Globus pallidus (tissue), 1 donor: ENCODE results near the gene PCCA.

Source experiments
- DNase-seq: peaks from one replicate; pipeline ENCODE4 v3.0.0-alpha.2; 2015; ENCODE audit warnings: low spot score

Gene PCCA

GRCh38 chr13:100432611-100433010 lies 343.7 kb downstream of the PCCA start:
- DNase-seq, result no peak

DNA sequence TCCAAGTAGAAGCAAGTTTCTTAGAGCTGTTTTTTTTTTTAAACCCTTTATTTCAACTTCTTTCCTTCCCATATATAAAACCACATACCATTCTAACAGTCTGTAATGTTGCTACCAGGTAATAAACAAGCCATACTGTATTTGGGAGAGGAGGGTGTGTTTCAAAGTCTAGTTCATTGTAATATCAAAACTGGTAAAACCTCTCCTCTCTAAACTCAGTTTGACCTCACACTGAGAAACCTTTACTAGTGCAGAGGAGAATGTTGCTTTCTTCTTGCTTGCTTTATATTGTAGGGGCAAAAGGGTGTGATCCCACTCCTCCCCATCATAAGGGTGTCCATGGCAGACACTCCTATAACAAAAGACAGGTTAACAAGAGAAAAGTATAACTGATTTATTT lies 344.6 kb downstream of the PCCA start:
- no peak for DNase-seq

DNA sequence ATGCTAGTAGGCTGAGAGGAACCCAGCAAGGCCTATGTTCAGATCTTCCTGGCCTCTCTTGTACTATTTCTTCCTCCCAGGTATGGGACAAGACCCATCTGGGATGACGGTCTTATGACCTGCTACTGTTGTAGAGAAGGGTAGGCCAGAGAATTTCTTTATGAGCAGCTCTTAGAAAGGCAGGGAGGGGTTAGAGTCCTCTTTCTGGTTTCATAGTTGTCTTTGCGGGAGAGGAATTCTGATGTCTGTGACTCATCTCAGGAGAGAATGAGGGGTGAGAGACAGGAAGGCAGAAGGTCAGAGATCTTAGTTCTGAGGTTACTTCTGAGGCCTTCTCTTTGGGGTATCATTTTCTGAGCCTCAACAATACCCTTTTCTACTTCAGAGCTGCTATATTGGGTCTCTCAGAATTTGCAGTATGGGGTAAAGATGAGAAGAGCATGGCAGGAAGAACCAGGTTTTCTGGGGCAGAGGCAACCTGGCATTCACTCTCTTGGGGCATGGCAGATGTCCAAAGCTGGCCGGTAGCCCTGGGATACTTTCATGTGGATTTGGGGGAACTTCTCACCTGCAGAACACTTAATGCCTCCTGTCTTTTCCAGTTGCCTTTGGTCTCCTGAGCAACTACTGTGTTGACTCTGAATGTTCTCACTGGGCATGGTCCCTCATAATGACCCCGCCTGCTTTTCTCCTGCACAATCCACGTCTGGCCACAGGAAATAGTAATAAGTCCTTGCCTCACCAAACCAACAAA lies 345.3 kb downstream of the PCCA start:
- no peak for DNase-seq

- DNase-seq, result no peak
These were observed 347.2 kb downstream of the PCCA start for GRCh38 chr13:100436099-100436498.

GRCh38 chr13:100438059-100438788 lies 349.3 kb downstream of the PCCA start:
- no peak for DNase-seq

DNA sequence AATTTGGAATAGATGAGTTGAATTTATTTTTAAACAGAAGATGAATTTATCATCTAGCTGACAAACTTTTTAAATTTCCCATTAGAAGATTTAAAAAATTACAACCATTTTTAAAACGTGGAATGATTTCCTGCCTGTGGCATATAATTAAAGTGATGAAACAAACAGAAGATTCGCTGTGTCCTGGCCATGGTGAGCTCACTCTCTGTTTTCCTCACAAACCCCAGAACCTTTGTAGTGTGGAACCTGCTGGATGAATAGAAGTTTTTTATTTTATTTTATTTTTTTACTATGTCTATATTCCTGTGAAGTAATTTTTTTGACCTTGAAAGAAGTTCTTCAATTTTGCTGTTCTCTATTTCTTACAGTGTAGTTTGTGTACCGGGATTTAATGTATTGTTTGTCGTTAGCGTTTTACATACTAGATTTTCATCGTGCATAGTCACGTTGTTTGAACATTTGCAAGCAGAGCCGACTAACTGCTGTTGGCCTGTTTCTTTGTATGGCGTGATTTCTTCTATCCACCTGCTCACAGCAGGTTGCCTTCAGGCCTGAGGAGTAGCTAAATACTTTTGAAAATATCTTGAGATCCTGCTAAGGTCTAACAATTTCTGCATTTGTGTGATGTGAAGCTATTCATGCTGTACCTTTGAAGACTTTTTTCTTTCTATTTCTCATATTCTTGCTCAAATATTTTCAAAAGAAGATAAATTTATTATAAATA lies 350.5 kb downstream of the PCCA start:
- DNase-seq, result no peak

DNA sequence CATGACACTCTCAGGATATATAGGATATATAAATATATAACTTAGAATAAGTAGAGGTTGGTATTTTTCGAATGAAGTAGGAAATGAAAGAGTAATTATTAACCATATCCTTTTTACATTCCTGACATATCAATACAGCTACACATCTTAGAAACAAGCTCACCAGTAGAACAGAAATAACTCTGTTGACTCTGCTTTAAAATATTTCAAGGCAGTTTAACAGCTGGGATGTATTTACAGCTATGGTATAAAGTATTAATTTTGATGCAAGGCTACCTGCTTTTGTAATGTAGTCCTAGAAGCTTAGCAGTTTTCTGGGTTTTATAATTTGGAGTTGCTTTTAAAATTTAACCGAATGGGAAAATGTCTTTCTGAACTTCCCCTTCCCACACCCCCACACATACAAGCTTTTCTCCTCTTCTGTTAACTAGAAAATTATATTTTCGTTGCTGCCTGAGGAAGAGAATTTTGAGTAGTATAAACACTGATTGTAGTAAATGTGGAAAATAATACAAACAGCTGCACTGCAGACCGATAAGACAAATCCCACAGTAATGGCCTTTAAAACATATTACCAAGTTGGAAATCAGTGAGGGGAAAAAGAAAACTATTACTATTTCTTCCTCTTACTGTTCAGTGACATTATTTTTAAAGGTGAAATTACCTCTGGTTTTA lies 352.0 kb downstream of the PCCA start:
- DNase-seq, result no peak

- no peak for DNase-seq
These were observed 353.4 kb downstream of the PCCA start for GRCh38 chr13:100442095-100442832.

- no peak for DNase-seq
These were observed 354.5 kb downstream of the PCCA start for GRCh38 chr13:100443278-100443997.

DNA sequence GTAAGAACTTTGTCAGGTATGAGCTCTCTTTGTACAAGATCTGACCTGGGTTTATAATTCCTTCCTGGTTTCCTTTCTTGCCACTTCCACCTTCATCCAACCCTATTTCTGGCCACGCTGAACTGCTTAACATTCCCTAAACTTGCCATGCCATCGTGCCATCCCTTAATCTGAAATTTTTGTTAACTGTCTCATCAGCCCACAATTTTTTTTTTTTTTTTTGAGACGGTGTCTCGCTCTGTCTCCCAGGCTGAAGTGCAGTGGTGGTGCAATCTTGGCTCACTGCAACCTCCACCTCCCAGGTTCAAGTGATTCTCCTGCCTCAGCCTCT lies 355.1 kb downstream of the PCCA start:
- no peak for DNase-seq

DNA sequence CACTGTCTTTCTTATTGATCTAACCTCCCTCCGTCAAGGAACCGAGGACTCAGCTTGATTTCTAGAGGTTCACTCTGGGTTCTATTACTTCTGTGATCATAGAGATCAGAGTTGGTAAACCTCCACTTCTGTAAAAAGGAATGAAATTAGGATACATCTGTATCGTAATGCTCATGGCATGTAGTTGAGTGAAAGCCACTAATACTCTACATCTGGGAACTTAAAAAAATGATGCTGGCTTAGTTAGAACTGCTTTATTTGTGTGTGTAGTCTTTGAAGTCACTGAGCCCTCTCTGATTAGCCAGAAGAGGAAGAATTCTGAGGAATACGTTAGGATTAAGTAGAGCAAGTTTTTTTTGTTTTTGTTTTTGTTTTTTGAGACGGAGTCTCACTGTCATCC lies 358.9 kb downstream of the PCCA start:
- DNase-seq, result no peak

DNA sequence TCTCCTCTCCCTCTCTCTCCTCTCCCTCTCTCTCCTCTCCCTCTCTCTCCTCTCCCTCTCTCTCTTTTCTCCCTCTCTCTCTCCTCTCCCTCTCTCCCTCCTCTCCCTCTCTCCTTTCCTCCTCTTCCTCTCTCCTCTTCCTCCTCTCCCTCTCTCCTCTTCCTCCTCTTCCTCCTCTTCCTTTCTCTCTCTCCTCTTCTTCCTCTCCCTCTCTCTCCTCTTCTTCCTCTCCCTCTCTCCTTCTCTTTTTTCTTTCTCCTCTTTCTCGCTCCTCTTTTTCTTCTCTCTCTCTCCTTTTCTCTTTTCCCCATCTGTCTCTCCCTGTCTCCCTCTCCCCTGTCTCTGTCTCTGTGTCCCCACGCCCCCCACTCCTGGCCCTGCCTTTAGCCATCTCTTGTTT lies 363.0 kb downstream of the PCCA start:
- DNase-seq, result no peak

DNA sequence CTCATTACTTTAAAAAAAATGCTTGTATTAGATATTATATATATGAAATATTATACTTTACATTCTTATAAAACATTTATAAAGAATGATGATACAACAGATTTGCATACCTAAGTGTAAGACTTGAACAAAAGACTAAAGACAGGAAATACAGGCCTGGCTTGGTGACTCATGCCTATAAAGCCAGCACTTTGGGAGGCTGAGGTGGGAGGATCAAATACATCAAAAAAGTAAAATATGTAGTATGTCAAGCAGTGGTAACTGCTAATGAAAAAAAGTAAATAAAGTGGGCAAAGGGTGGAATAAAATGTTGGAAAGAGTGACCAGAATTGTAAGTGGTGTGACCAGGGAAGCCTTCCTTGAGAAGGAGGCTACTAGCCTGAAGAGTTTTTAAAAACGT lies 366.0 kb downstream of the PCCA start:
- no peak for DNase-seq

DNA sequence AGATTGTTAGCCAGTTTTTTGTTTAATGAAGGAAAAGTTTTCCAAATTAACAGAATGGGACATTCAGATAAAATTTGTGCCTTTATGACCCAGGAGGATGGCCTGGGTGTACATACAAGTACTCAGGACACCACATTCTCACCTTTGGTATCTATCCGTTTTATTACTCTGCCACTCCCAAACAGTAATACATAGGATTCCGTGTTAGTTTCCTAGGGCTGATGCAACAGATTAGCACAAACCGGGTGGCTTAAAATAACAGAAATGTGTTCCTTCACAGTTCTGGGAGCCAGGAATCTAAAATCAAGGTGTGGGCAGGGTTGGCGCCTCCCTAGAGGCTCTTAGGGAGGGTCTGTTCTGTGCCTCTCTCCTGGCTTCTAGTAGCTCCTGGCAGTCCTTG lies 369.8 kb downstream of the PCCA start:
- DNase-seq, result no peak

DNA sequence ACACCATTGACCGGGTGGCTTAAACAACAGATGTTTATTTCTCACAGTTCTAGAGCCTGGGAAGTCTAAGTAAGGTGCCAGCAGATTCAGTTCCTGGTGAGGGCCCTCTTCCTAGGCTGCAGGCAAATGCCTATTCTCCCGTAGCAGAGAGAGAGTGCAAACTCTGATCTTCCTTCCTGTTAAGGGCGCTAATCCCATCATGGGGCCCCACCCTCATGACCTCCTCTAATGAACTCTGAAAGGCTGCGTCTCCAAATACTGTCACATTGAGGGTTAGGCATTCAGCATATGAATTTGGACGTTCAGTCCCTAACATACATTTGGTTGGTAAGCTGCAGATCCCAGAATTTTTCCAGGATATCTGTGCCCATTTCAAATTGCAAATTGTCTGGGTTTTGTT lies 370.9 kb downstream of the PCCA start:
- no peak for DNase-seq

DNA sequence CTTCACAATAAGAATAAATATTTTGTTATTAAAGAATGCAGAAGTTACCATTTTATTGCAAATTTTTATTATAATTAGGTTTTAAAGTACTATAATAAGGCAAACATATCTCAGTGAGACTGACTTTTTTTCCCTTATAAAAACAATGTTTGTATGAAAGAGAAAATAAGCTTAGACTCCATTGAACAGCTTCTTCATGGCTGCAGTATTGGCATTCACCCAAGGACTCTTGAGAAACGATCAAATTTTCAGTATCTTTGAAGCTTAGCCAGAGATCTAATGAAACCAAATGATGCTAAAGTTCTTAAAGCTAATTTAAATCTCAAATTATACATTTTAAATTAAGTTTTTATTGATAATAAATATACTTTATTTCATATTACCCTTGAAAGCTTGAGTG lies 371.4 kb downstream of the PCCA start:
- DNase-seq, result no peak

DNA sequence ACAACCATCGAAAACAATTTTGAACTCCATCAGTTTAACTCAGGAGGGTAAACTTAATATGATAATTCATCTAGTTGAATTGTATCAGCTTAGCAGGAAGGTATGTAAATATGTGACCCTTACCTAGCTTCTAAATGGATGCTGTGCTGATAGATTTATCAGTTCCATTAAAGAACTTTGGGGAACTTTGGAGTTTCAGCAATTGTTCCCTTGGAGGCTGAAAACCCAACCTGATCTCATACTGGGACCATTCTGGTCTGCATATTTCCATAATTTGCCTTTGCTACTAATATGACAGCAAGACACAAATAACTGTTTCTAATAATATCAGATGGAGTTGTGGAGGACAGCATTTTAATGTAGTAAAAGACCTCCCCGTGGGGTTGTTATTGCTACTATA lies 371.9 kb downstream of the PCCA start:
- no peak for DNase-seq

DNA sequence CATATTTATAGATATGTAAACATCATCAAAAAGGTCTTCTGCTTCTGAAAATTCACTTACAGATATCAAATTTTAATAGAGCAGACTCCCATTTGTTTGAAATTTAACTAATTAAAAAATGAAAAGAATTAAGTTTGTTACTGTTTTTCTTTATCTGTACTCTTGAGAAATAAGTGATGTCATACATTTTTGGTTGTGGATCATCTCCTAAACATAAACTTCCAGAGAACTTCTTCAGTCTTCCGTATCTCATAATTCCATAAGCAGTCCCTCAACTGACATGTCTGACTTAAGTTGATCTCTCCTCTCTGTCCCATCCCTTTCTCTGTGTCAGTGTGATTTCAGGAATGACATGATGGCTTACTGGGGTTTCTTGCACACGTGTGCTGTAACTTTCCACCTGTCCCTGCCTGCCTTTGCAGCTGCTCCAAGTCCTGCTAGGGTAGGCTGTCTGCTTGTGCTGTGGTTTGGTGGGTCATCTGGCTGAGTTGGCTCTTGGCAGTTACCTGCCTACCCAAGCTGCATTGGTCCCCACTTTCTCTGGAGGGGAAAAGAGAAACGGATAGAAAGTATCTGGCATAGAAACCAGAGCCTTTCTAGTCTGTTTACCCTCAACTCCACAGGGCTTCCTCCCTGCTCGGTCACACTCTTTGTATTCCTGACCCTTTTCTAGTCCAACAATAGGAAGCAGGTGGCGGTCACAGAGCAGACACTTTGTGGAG lies 372.6 kb downstream of the PCCA start:
- DNase-seq, result no peak

DNA sequence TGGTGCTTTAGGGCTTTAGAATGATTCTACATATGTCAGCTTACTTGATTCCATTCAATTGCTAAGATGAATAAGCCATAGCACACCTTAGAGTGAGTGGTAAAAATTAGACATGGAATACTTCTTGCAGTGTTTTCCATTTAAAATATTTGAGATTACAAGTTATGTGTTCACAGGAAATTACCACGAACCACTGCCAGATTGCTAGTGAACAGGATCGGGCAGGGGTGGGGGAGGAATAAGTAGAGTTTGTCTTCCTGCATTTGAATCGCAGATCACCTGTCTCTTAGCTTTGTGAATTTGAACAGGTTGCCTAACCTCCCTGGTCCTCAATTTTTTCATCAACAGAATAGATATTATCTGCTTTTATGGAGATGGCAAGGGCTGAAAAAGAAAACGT lies 375.1 kb downstream of the PCCA start:
- no peak for DNase-seq

DNA sequence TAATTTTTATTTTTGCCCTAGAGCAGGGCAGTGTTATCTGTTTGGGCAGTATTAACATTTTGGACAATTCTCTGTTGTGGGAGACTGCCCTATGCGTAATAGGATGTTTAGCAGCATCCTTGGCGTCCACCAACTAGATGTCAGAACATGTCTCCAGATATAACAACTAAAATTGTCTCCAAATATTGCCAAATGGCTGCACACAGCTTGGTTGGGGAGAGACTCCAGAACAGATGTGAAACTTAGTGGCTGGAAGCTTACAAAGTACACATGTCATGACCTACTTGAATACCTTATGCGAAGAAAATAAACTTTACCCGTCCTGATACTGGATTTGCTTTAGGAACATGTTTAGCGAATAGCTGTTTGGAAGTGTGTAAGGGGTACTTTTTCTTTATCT lies 376.7 kb downstream of the PCCA start:
- no peak for DNase-seq
